A673 (cell line): ENCODE measurements around the gene TMEM260. TPM values are rescaled to one million over a fixed set of nuclear protein-coding genes. Genes with fewer than 3 reads are reported as not detected.

Source experiments
- BruUV-seq: library from RNA; stranded (reverse); fragments of 400-500 nt; replicated peaks from 2 replicates; lab custom pipeline; 2021; lab: Mats Ljungman, UMichigan
- CTCF ChIA-PET: fragments of 300-600 bp; sonication (Branson Sonifier 250); formaldehyde crosslinking; loops from one replicate; lab custom pipeline; 2022; ENCODE audit warnings: antibody characterized with exemption; lab: Charles Lee
- POLR2A ChIA-PET: fragments of 300-600 bp; sonication (Branson Sonifier 250); formaldehyde crosslinking; loops from one replicate; lab custom pipeline; 2022; ENCODE audit warnings: antibody characterized with exemption; ENCODE audit not compliant: low non-redundant PET; lab: Charles Lee
- DNase-seq: peaks from one replicate; pipeline ENCODE4 v3.0.0-alpha.2; 2015; ENCODE audit warnings: low spot score
- H3K27ac ChIP-seq: fragments of 200-600 bp; sonication (generic); 2 replicates; pipeline ENCODE4 v1.5.1; 2016; ENCODE audit warnings: mixed run types, low read depth, mild to moderate bottlenecking, mixed read lengths, antibody characterized with exemption, low read length; ENCODE audit not compliant: poor library complexity, severe bottlenecking
- H3K27me3 ChIP-seq: fragments of 200-600 bp; sonication (generic); replicated peaks from 2 replicates; pipeline ENCODE4 v1.6.1; 2017; ENCODE audit warnings: mixed run types, low read depth, mild to moderate bottlenecking, mixed read lengths, antibody characterized with exemption, low read length; ENCODE audit not compliant: insufficient read depth, poor library complexity
- H3K36me3 ChIP-seq: fragments of 200-600 bp; sonication (generic); 2 replicates; pipeline ENCODE4 v1.6.1; 2016; ENCODE audit warnings: mixed run types, mild to moderate bottlenecking, mixed read lengths, antibody characterized with exemption, low read length; ENCODE audit not compliant: insufficient read depth, poor library complexity, severe bottlenecking
- H3K4me1 ChIP-seq: fragments of 200-600 bp; sonication (generic); 2 replicates; pipeline ENCODE4 v1.6.1; 2017; ENCODE audit warnings: mixed run types, mild to moderate bottlenecking, mixed read lengths, antibody characterized with exemption, low read length; ENCODE audit not compliant: insufficient read depth, poor library complexity, severe bottlenecking
- H3K4me3 ChIP-seq: fragments of 200-600 bp; sonication (generic); 2 replicates; pipeline ENCODE4 v1.5.1; 2016; ENCODE audit warnings: low read depth, mixed run types, mild to moderate bottlenecking, mixed read lengths, low read length; ENCODE audit not compliant: poor library complexity, severe bottlenecking
- H3K9me3 ChIP-seq: fragments of 200-600 bp; sonication (generic); 2 replicates; pipeline ENCODE4 v1.6.1; 2016; ENCODE audit warnings: mixed run types, low read depth, mild to moderate bottlenecking, mixed read lengths, antibody characterized with exemption, low read length; ENCODE audit not compliant: poor library complexity, severe bottlenecking
- CTCF ChIP-seq: fragments of 300-800, 200-600 bp; sonication (generic); conservative IDR thresholded peaks from 2 replicates; pipeline ENCODE4 v1.5.1; 2017; ENCODE audit warnings: low read depth, mild to moderate bottlenecking, antibody characterized with exemption, low read length, moderate library complexity, mixed read lengths
- EZH2 ChIP-seq: fragments of 200-600 bp; sonication (generic); IDR thresholded peaks from 2 replicates; pipeline ENCODE4 v1.6.1; 2017; ENCODE audit warnings: borderline replicate concordance, low read depth, mild to moderate bottlenecking, mixed read lengths, antibody characterized with exemption, low read length; ENCODE audit not compliant: poor library complexity, severe bottlenecking
- intact Hi-C: fragments of 100-400 bp; cut with micrococcal nuclease; formaldehyde crosslinking; loops from one replicate; pipeline ENCODE4 v1.10.0; 2022; ENCODE audit not compliant: unreplicated experiment
- total RNA-seq: library from RNA; stranded (reverse); gene quantifications from 2 replicates; pipeline ENCODE4 v1.2.3, GENCODE V29; 2021

Gene TMEM260
- total RNA-seq, 1 experiment from 2014 or later: 23.2 TPM

DNA sequence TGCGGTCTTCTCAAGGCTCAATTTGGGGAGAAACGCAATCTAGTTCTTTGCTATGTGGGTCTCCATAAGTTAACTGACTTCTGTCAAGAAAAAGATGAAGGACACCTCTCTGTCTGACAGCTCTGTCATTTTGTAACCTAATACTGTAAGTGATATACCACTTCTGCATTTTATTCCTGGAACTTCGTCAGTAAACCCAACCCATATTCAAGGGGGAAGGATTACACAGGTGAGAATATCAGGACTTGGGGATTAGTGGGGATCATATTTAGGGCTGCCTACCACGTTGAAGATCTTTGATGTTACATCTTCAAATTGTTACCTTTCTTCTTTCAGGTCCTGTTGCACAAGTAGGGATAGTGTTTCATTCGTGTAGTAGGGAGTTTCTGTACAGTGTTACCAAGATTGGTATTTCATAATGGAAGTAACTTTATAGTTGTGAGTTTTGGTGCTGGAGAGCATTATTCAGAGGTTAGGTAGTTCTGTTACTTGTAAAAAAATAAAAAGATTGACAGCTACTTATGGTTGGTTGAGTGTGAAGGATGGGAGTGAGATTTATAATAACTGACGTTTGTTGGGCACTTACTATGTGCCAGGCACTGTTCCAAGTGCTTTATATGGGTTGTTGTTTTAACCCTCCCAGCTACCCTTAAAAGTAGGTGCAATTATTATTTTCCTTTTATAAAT lies 1.6 kb downstream of the TMEM260 start:
- Histone ChIP-seq H3K27me3 (no peaks in the 10 kb centered on the region), H3K27ac (no peak overlapping the region), H3K4me1 (peaks cover 9% of the 10 kb centered on the region), H3K9me3 (no peaks in the 10 kb centered on the region), H3K4me3 (peak overlapping the region; percentile 79), H3K36me3 (peaks cover 6% of the 10 kb centered on the region)
- DNase-seq: no peak
- intact Hi-C loops: no loop called here
- BruUV-seq: no TSS peak
- TF ChIP-seq EZH2 (no peak), CTCF (no peak)
- POLR2A ChIA-PET: no interaction called here
- CTCF ChIA-PET: no interaction called here

DNA sequence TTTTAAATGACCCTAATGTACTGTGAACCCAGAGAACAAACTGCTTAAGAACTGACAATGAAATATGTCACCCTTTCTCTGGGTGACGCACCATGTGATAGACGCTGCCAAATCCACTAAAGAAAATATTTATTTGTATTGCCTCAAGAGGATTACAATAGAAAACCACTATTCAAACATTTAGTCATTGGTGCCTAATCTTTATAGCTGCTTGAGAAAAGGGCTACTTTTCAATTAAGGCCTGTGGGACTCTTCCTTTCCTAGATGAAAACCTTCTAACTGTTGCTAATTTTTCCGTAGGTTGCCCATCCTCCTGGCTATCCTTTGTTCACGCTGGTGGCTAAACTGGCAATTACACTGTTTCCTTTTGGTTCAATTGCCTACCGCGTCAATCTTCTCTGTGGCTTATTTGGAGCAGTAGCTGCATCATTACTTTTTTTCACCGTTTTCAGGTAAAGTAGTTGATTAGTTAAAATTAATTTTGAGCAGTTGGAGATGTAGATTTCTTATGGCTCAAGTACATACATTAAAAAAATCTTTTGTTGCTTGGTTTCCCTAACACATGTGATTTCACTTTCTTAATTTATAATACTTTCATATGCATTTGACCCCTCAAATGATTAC lies 6.0 kb downstream of the TMEM260 start:
- Histone ChIP-seq H3K27me3 (no peaks in the 10 kb centered on the region), H3K36me3 (peaks cover 16% of the 10 kb centered on the region), H3K27ac (no peak overlapping the region), H3K4me3 (no peak overlapping the region), H3K9me3 (no peaks in the 10 kb centered on the region), H3K4me1 (peaks cover 16% of the 10 kb centered on the region)
- BruUV-seq: no TSS peak
- intact Hi-C loops: no loop called here
- TF ChIP-seq CTCF: no peak
- TF ChIP-seq EZH2: no peak
- ChIA-PET CTCF (no interaction called here), POLR2A (no interaction called here)
- DNase-seq: no peak

DNA sequence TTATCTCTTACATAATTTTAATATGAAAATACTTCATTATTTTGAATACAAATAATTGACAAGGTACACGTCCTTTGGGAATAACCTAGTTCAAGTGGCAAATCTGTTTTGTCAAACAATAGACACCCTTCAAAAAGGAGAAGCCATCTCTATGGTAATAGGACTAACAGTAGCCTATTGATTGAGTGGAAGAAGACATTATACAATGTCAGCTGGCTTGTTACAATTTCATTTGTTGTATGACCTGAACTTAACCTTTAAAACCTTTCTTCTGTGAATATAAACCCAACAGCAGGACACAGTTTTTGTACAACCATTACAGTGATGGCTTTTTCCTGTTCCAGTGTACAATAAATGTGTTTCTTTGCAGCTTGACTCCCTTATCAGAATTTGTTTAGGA lies 8.1 kb downstream of the TMEM260 start:
- H3K36me3 ChIP-seq: peaks cover 16% of the 10 kb centered on the region
- no peak overlapping the region for H3K4me3 ChIP-seq
- TF ChIP-seq EZH2 (no peak), CTCF (no peak)
- H3K27ac ChIP-seq: no peak overlapping the region
- no TSS peak for BruUV-seq
- POLR2A ChIA-PET: no interaction called here
- peaks cover 14% of the 10 kb centered on the region for H3K4me1 ChIP-seq
- DNase-seq: no peak
- CTCF ChIA-PET: no interaction called here
- intact Hi-C loops: no loop called here
- no peaks in the 10 kb centered on the region for H3K27me3 ChIP-seq
- H3K9me3 ChIP-seq: no peaks in the 10 kb centered on the region
